Measurements from ENCODE around the gene LENG1. TPM values are rescaled to one million over a fixed set of nuclear protein-coding genes. Genes with fewer than 3 reads are reported as not detected.

LENG1 gene
- total RNA-seq, 1 experiment from 2014 or later = 7.6 TPM

DNA sequence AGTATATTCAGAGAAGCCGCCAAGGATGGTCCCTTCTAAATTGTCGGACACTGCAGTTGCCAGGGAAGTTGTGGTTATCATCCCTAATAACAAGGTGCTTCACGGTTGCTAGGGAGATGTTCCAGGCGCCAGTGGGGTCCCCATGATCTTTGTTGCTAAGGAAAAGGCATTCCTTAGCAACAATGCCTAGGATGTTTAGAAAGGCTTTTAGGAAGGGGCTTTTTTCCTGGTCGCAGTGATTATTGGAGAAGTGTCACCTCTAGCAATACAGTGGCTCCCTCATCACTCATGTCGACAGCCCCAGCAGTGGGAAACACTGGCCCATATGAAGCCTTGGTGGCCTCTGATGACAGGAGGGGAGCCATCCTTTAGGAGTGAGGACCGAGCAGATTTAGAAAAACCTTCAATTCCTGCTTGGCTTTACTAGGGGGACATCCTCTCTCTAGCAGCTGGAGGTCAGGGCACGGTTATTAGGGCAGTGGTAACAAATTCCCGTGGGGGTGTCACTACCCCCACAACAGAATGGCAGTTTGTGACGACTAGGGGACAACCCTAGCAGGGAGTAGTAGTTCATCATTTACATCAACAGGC, 19.8 kb upstream of the LENG1 start:
- no peaks in the 10 kb centered on the region for H3K79me2 ChIP-seq (ENCODE audit: insufficient read depth, low read length)
- H3K27ac ChIP-seq (ENCODE audit: low read depth, low read length) = no peak overlapping the region
- no peaks in the 10 kb centered on the region for H4K20me1 ChIP-seq (ENCODE audit: insufficient read depth)
- TF ChIP-seq JUND (IDR thresholded peaks at IDR 0.05) (no peak), POLR2A (IDR thresholded peaks at IDR 0.05; ENCODE audit: borderline replicate concordance, extremely low read depth, insufficient read depth, insufficient read length) (no peak), FOSL1 (IDR thresholded peaks at IDR 0.05; ENCODE audit: low read depth) (no peak), YY1 (IDR thresholded peaks at IDR 0.05; ENCODE audit: extremely low read depth, insufficient replicate concordance, low read depth, low read length) (no peak), ZNF274 (IDR thresholded peaks at IDR 0.05; ENCODE audit: low read depth, low read length) (no peak), ZFX (IDR thresholded peaks at IDR 0.05) (no peak), ELF1 (IDR thresholded peaks at IDR 0.05; ENCODE audit: borderline replicate concordance, low read depth) (no peak), CBX3 (IDR thresholded peaks at IDR 0.05; ENCODE audit: low read depth) (no peak), SRF (IDR thresholded peaks at IDR 0.05; ENCODE audit: low read depth) (no peak)
- TF ChIP-seq, protein P1, sequence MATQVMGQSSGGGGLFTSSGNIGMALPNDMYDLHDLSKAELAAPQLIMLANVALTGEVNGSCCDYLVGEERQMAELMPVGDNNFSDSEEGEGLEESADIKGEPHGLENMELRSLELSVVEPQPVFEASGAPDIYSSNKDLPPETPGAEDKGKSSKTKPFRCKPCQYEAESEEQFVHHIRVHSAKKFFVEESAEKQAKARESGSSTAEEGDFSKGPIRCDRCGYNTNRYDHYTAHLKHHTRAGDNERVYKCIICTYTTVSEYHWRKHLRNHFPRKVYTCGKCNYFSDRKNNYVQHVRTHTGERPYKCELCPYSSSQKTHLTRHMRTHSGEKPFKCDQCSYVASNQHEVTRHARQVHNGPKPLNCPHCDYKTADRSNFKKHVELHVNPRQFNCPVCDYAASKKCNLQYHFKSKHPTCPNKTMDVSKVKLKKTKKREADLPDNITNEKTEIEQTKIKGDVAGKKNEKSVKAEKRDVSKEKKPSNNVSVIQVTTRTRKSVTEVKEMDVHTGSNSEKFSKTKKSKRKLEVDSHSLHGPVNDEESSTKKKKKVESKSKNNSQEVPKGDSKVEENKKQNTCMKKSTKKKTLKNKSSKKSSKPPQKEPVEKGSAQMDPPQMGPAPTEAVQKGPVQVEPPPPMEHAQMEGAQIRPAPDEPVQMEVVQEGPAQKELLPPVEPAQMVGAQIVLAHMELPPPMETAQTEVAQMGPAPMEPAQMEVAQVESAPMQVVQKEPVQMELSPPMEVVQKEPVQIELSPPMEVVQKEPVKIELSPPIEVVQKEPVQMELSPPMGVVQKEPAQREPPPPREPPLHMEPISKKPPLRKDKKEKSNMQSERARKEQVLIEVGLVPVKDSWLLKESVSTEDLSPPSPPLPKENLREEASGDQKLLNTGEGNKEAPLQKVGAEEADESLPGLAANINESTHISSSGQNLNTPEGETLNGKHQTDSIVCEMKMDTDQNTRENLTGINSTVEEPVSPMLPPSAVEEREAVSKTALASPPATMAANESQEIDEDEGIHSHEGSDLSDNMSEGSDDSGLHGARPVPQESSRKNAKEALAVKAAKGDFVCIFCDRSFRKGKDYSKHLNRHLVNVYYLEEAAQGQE (IDR thresholded peaks at IDR 0.05; ENCODE audit: low read depth) = no peak
- TF ChIP-seq, protein P2, sequence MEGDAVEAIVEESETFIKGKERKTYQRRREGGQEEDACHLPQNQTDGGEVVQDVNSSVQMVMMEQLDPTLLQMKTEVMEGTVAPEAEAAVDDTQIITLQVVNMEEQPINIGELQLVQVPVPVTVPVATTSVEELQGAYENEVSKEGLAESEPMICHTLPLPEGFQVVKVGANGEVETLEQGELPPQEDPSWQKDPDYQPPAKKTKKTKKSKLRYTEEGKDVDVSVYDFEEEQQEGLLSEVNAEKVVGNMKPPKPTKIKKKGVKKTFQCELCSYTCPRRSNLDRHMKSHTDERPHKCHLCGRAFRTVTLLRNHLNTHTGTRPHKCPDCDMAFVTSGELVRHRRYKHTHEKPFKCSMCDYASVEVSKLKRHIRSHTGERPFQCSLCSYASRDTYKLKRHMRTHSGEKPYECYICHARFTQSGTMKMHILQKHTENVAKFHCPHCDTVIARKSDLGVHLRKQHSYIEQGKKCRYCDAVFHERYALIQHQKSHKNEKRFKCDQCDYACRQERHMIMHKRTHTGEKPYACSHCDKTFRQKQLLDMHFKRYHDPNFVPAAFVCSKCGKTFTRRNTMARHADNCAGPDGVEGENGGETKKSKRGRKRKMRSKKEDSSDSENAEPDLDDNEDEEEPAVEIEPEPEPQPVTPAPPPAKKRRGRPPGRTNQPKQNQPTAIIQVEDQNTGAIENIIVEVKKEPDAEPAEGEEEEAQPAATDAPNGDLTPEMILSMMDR (IDR thresholded peaks at IDR 0.05 in 2 of 3, conservative IDR thresholded peaks at IDR 0.05 in 1 of 3; ENCODE audit: borderline replicate concordance in 1 of 3, insufficient read depth in 1 of 3, low read depth in 2 of 3, low read length in 2 of 3) = no peak
- no peaks in the 10 kb centered on the region for H3K9me2 ChIP-seq (ENCODE audit: insufficient read depth)
- POLR2A ChIA-PET = interaction anchor here (1.5 kb wide), 1 partner anchor 10 kb away, joined by 4 read pairs; the partner anchor contains the start of gene MBOAT7
- CTCF ChIA-PET = interaction anchor here (1.0 kb wide), 1 partner anchor 10 kb away, joined by 3 read pairs; the partner anchor contains the start of gene MBOAT7
- RAD21 ChIA-PET (ENCODE audit: low non-redundant PET in 1 of 2, low total read pairs in 2 of 2, uncharacterized antibody in 2 of 2, unreplicated experiment in 2 of 2) = interaction anchor here in 1 of 2 experiments (0.6 kb wide), 1 partner anchor 22 kb away, joined by 3 read pairs; the partner anchor contains the start of gene RPS9
- ATAC-seq (no peak), DNase-seq (ENCODE audit: low read depth, low spot score) (no peak)
- no peak overlapping the region for H3K9ac ChIP-seq (ENCODE audit: low read length)
- H3K27me3 ChIP-seq (ENCODE audit: insufficient read depth, low read length) = no peaks in the 10 kb centered on the region
- no peak overlapping the region for H3K4me2 ChIP-seq (ENCODE audit: low read length)
- no peak overlapping the region for H2AFZ ChIP-seq (ENCODE audit: low read depth, low read length, poor library complexity, severe bottlenecking)
- H3K4me1 ChIP-seq (ENCODE audit: control insufficient read depth in 1 of 2, insufficient read depth in 2 of 2, low read length in 2 of 2) = peaks cover 0 to 6% of the 10 kb centered on the region in 2 experiments; a peak in 1 of 4 replicates
- intact Hi-C loops (cut with micrococcal nuclease) = no loop called here
- BruUV-seq (replicated peaks) = no TSS peak
- H3K36me3 ChIP-seq (ENCODE audit: control insufficient read depth in 1 of 2, insufficient read depth in 2 of 2, low read length in 2 of 2) = peaks cover 13 to 25% of the 10 kb centered on the region in 2 experiments; a peak in 3 of 4 replicates
- H3K4me3 ChIP-seq (replicated peaks in 1 of 2; ENCODE audit: low read depth in 1 of 2, low read length in 2 of 2) = no peak overlapping the region
- no peaks in the 10 kb centered on the region for H3K9me3 ChIP-seq (ENCODE audit: control insufficient read depth in 1 of 2, insufficient read depth in 1 of 2, low read depth in 1 of 2, low read length in 2 of 2)

All from HCT116 (cell line).